ENCODE measurements around the gene KCNQ2. TPM values are rescaled to one million over a fixed set of nuclear protein-coding genes. Genes with fewer than 3 reads are reported as not detected.

The KCNQ2 gene
- total and polyA plus RNA-seq, 2 experiments from 2014 or later = 68.5 to 92.4 TPM

GRCh38 chr20:63477944-63478343, 5.5 kb upstream of the KCNQ2 start (continued):
- no peak for TF ChIP-seq ZNF462 (CRISPR knock-in tag; IDR thresholded peaks at IDR 0.05)

GRCh38 chr20:63477061-63477616, 4.7 kb upstream of the KCNQ2 start:
- Histone ChIP-seq H3K27ac (ENCODE audit: low read depth) (no peak overlapping the region; the same call in 1 of the 2 replicates), H3F3A (replicated peaks; ENCODE audit: low read depth) (0 out of 2 replicates have a peak, but pooled peaks cover 4% of the 10 kb centered on the region), H3K79me2 (replicated peaks; ENCODE audit: insufficient read depth) (no peaks in the 10 kb centered on the region), H4K20me1 (replicated peaks; ENCODE audit: insufficient read depth) (0 out of 2 replicates have a peak, but pooled peaks cover 4% of the 10 kb centered on the region), H3K4me1 (ENCODE audit: insufficient read depth) (peaks cover 18% of the 10 kb centered on the region), H2AFZ (peak overlapping the region; percentile 81; the same call in 1 of the 2 replicates), H3K36me3 (ENCODE audit: insufficient read depth) (no peaks in the 10 kb centered on the region), H3K9me2 (ENCODE audit: insufficient read depth) (no peaks in the 10 kb centered on the region), H3K4me3 (peak overlapping the region; percentile 12; the same call in 1 of the 2 replicates), H3K27me3 (ENCODE audit: insufficient read depth) (no peaks in the 10 kb centered on the region), H3K4me2 (peak overlapping the region; percentile 46; the same call in 1 of the 2 replicates)
- Mint-ChIP-seq H3K4me3 (peak overlapping the region; percentile 56), H3K36me3 (ENCODE audit: low read depth) (no peaks in the 10 kb centered on the region), H3K27me3 (ENCODE audit: insufficient read depth, low read depth, poor library complexity) (peaks cover 23% of the 10 kb centered on the region), H3K27ac (no peak overlapping the region), H3K4me1 (peaks cover 45% of the 10 kb centered on the region), H3K9me3 (no peaks in the 10 kb centered on the region; the same call in 2 of the 3 replicates)
- TF ChIP-seq ZNF462 (CRISPR knock-in tag; IDR thresholded peaks at IDR 0.05) = no peak
- ATAC-seq (peak; percentile 6; the same call in 1 of the 3 replicates), DNase-seq (ENCODE audit: low spot score) (no peak)

All from GM23338 (cell line).